HepG2 (cell line): ENCODE measurements around the gene C9orf40. TPM values are rescaled to one million over a fixed set of nuclear protein-coding genes. Genes with fewer than 3 reads are reported as not detected.
A peak's percentile ranks its signal among the peaks of the same experiment; 100 is the strongest.

ENCODE experiments used
- ARID3A ChIP-seq: IDR thresholded peaks from 2 replicates; pipeline ENCODE4 v1.6.1; 2012; ENCODE audit warnings: low read depth, low read length, improper control_type of control experiment
- CEBPB ChIP-seq: IDR thresholded peaks from 2 replicates; pipeline ENCODE4 v1.6.1; 2011; ENCODE audit warnings: low read depth, low read length, improper control_type of control experiment, borderline replicate concordance
- CSRNP1 ChIP-seq: sonication (generic); formaldehyde crosslinking; IDR thresholded peaks from 2 replicates; pipeline ENCODE4 v1.8.1; 2023; ENCODE audit warnings: mild to moderate bottlenecking, missing genetic modification reagents
- ESRRA ChIP-seq: sonication (generic); formaldehyde crosslinking; IDR thresholded peaks from 2 replicates; pipeline ENCODE4 v1.5.1; 2020; ENCODE audit warnings: mild to moderate bottlenecking, low read depth, missing genetic modification reagents
- FOXO1 ChIP-seq: sonication (generic); formaldehyde crosslinking; IDR thresholded peaks from 2 replicates; pipeline ENCODE4 v1.4.0; 2020; ENCODE audit warnings: missing genetic modification reagents
- HNRNPH1 ChIP-seq: fragments of 200-400 bp; formaldehyde crosslinking; optimal IDR thresholded peaks from 2 replicates; pipeline ENCODE3; 2017; ENCODE audit warnings: mild to moderate bottlenecking, low read depth, low read length
- IKZF1 ChIP-seq: fragments of 450-650 bp; IDR thresholded peaks from 2 replicates; pipeline ENCODE4 v1.7.1; 2016
- MLXIP ChIP-seq: sonication (generic); formaldehyde crosslinking; IDR thresholded peaks from 2 replicates; pipeline ENCODE4 v1.9.0; 2021; ENCODE audit warnings: missing genetic modification reagents, borderline replicate concordance
- NR2F1 ChIP-seq, 2 experiments: fragments of 450-650 bp in 1 of 2; formaldehyde crosslinking in 1 of 2; IDR thresholded peaks; 2 replicates each; pipeline versions ENCODE4 v1.5.0 to v1.6.1; 2016 to 2020; ENCODE audit warnings: mild to moderate bottlenecking in 1 of 2, missing compliant biosample characterization in 1 of 2, missing genetic modification reagents in 1 of 2, moderate library complexity in 1 of 2
- PHF8 ChIP-seq: sonication (generic); formaldehyde crosslinking; IDR thresholded peaks from 2 replicates; pipeline ENCODE4 v1.5.0; 2020; ENCODE audit warnings: missing genetic modification reagents
- PITX1 ChIP-seq: sonication (generic); formaldehyde crosslinking; IDR thresholded peaks from 2 replicates; pipeline ENCODE4 v1.5.1; 2020; ENCODE audit warnings: mild to moderate bottlenecking, missing genetic modification reagents
- REST ChIP-seq, 2 experiments: IDR thresholded peaks; 2 replicates each; pipeline ENCODE4 v1.6.1; 2011 to 2012; ENCODE audit warnings: low read length in 2 of 2, borderline replicate concordance in 1 of 2, low read depth in 1 of 2, mild to moderate bottlenecking in 1 of 2, moderate library complexity in 1 of 2
- RNF219 ChIP-seq: sonication (generic); formaldehyde crosslinking; IDR thresholded peaks from 2 replicates; pipeline ENCODE4 v1.5.0; 2020; ENCODE audit warnings: mild to moderate bottlenecking, missing genetic modification reagents
- ZMYM3 ChIP-seq: sonication (generic); formaldehyde crosslinking; IDR thresholded peaks from 2 replicates; pipeline ENCODE4 v1.5.1; 2020; ENCODE audit warnings: mild to moderate bottlenecking, missing genetic modification reagents
- ZNF441 ChIP-seq: sonication (generic); formaldehyde crosslinking; IDR thresholded peaks from 2 replicates; pipeline ENCODE4 v1.7.0; 2021; ENCODE audit warnings: missing genetic modification reagents, borderline replicate concordance
- ZNF577 ChIP-seq: sonication (generic); formaldehyde crosslinking; IDR thresholded peaks from 2 replicates; pipeline ENCODE4 v1.4.0; 2020; ENCODE audit warnings: mild to moderate bottlenecking, low read depth, missing genetic modification reagents, borderline replicate concordance
- polyA plus RNA-seq, 8 experiments: library from polyadenylated mRNA; depleted of rRNA in 3 of 8; stranded (reverse) in 7 of 8; unstranded in 1 of 8; fragments of >200 nt; fragmentation: Illumina TruSeq in 4 of 8; extraction: Trizol in 4 of 8; gene quantifications; 2 replicates each; pipeline versions ENCODE4 v1.2.1 to v1.2.3, GENCODE V29; 2011 to 2016; ENCODE audit warnings: low read depth in 4 of 8, missing spikeins in 1 of 8, mixed read lengths in 1 of 8; ENCODE audit not compliant: insufficient read depth in 1 of 8
- total RNA-seq, 5 experiments: library from RNA; depleted of rRNA; stranded (reverse); fragments of >200 nt; fragmentation: Illumina TruSeq; extraction: Trizol; gene quantifications; 2 replicates each; pipeline ENCODE4 v1.2.3, GENCODE V29; 2016; ENCODE audit warnings: low read depth in 1 of 5

C9orf40 gene
- total and polyA plus RNA-seq, 2 of the 13 experiments (the other 11 are each of a cell fraction or from before 2014, with no cell fraction given), result 3.0 to 13.5 TPM

GRCh38 chr9:75001719-75002421 is 49.2 kb upstream of the C9orf40 start (continued):
- no peak for TF ChIP-seq CSRNP1 (CRISPR knock-in tag)
- peak in 1 of 2 experiments; percentile 54; a peak in 1 of 4 replicates for TF ChIP-seq REST (IDR thresholded peaks at IDR 0.05; ENCODE audit: borderline replicate concordance in 1 of 2, low read depth in 1 of 2, low read length in 2 of 2)
- TF ChIP-seq FOXO1 (CRISPR knock-in tag), result peak; percentile 96
- TF ChIP-seq ZNF441 (CRISPR knock-in tag), result no peak; the same call in 1 of the 2 replicates
- no peak for TF ChIP-seq ZMYM3 (CRISPR knock-in tag)
- TF ChIP-seq HNRNPH1, result no peak
- no peak for TF ChIP-seq IKZF1
- TF ChIP-seq CEBPB, result no peak
- TF ChIP-seq ZNF577 (CRISPR knock-in tag), result no peak
- peak in 1 of 2 experiments; percentile 46; a peak in 1 of 4 replicates for TF ChIP-seq NR2F1 (CRISPR knock-in tag; IDR thresholded peaks at IDR 0.05)
- TF ChIP-seq RNF219 (CRISPR knock-in tag), result peak; percentile 57; the same call in 1 of the 2 replicates
- no peak for TF ChIP-seq MLXIP (CRISPR knock-in tag)
- peak; percentile 78; the same call in 1 of the 2 replicates for TF ChIP-seq ESRRA (CRISPR knock-in tag)
- TF ChIP-seq PITX1, result peak; percentile 60; the same call in 1 of the 2 replicates
- no peak; the same call in 1 of the 2 replicates for TF ChIP-seq PHF8 (CRISPR knock-in tag)
- TF ChIP-seq ARID3A, result no peak; the same call in 1 of the 2 replicates
